ENCODE results near the gene CTNNA2. TPM values are rescaled to one million over a fixed set of nuclear protein-coding genes. Genes with fewer than 3 reads are reported as not detected.

CTNNA2 gene
- total and polyA plus RNA-seq, 7 experiments from 2014 or later: not detected

DNA sequence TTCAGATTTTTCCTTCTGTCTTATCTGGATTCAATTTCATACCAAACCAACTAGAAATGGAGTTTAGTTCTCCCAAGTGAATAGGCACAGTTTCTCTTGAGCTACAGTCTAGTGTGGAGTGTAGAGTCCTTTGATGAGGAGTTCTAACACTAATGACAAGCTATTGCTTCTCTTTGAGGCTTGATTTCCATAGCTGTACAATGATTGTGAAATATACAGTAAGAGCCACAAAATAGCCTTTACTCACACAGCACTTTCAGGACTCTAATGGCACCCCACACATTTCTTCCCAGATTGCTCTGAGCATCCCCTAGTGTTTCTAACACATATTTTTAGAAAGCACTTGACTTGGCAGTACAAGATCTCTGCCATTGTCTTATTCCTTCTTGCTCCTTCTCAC is 638.4 kb downstream of the CTNNA2 start:
- ChIA-PET CTCF (no interaction called here), POLR2A (no interaction called here)
- intact Hi-C loops (cut with micrococcal nuclease): no loop called here
- H3K36me3 Mint-ChIP-seq: no peaks in the 10 kb centered on the region
- no peaks in the 10 kb centered on the region for H3K4me1 ChIP-seq (ENCODE audit: control insufficient read depth in 2 of 2, insufficient read depth in 2 of 2, low read length in 2 of 2)
- no peak for DNase-seq
- no peaks in the 10 kb centered on the region for H3K9me3 ChIP-seq (ENCODE audit: control insufficient read depth in 2 of 3, low read length in 3 of 3)
- no peaks in the 10 kb centered on the region for H3K36me3 ChIP-seq (ENCODE audit: control insufficient read depth in 2 of 3, insufficient read depth in 3 of 3, low read length in 3 of 3)
- H3K27me3 Mint-ChIP-seq: peaks cover 0 to 5% (median 0%) of the 10 kb centered on the region in 5 donors
- H3K27ac ChIP-seq (ENCODE audit: low read depth, low read length): no peak overlapping the region
- no peak overlapping the region for H3K4me3 ChIP-seq (ENCODE audit: low read length)
- H3K4me3 Mint-ChIP-seq: no peak overlapping the region
- H3K9me3 Mint-ChIP-seq: peaks cover 0 to 19% (median 4%) of the 10 kb centered on the region in 11 donors
- no peak for ATAC-seq
- H3K4me1 Mint-ChIP-seq: peaks cover 0 to 2% (median 0%) of the 10 kb centered on the region in 7 donors
- no peaks in the 10 kb centered on the region for H3K27me3 ChIP-seq (ENCODE audit: control insufficient read depth in 2 of 2, insufficient read depth in 2 of 2, low read length in 2 of 2)
- H3K27ac Mint-ChIP-seq: no peak overlapping the region

DNA sequence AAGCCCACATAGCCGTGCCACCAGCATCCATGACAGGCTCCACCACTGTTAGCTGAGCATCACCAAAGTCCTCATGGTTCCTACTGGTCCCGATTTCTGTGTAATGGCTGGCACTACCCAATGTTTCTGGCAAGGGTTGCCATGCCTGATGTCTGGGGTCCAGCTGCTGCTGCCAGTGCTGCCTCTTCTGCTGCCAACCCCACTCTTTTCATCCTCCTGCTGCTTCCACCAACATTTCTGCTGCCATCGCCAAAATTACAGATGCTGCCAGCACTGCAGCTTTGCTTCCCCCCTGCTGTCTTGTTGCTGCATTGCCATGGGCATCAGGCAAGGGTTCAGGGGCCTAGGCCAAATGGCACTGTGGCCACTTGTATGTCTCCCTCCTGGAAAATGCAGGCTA is 638.8 kb downstream of the CTNNA2 start:
- no peaks in the 10 kb centered on the region for H3K4me1 ChIP-seq (ENCODE audit: control insufficient read depth in 2 of 2, insufficient read depth in 2 of 2, low read length in 2 of 2)
- intact Hi-C loops (cut with micrococcal nuclease): no loop called here
- CTCF ChIA-PET: no interaction called here

DNA sequence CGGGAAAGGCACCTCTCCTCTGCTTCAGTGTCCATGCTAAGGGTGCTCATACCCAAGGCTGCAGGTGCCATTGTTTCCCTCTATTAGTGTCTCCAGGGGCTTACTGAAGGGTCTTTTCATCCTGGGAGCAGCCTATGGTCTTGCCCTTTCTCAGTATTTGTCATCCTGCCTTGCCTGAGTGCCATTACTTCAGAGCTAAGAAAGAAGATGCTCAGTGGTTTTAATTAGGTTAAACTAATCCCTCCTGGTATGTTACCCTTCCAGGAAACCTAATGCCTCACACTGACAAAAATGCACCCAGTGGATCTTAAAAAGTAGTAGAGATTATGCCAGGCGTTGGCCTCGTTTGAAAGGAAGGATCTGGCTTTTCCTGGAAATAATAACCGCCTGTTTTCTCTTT is 640.3 kb downstream of the CTNNA2 start:
- CTCF ChIA-PET: no interaction called here
- Mint-ChIP-seq H3K4me1 (peaks cover 0 to 2% (median 0%) of the 10 kb centered on the region in 7 donors), H3K27ac (no peak overlapping the region), H3K36me3 (no peaks in the 10 kb centered on the region), H3K4me3 (no peak overlapping the region), H3K27me3 (peaks cover 0 to 5% (median 0%) of the 10 kb centered on the region in 5 donors), H3K9me3 (peaks cover 0 to 22% (median 4%) of the 10 kb centered on the region in 11 donors)
- POLR2A ChIA-PET: no interaction called here
- H3K4me3 ChIP-seq (ENCODE audit: low read length): no peak overlapping the region
- no peaks in the 10 kb centered on the region for H3K9me3 ChIP-seq (ENCODE audit: control insufficient read depth in 2 of 3, low read length in 3 of 3)
- no peaks in the 10 kb centered on the region for H3K36me3 ChIP-seq (ENCODE audit: control insufficient read depth in 2 of 3, insufficient read depth in 3 of 3, low read length in 3 of 3)
- DNase-seq (no peak), ATAC-seq (no peak)
- H3K27me3 ChIP-seq (ENCODE audit: control insufficient read depth in 2 of 2, insufficient read depth in 2 of 2, low read length in 2 of 2): no peaks in the 10 kb centered on the region
- H3K27ac ChIP-seq (ENCODE audit: low read depth, low read length): no peak overlapping the region
- no peaks in the 10 kb centered on the region for H3K4me1 ChIP-seq (ENCODE audit: control insufficient read depth in 2 of 2, insufficient read depth in 2 of 2, low read length in 2 of 2)
- intact Hi-C loops (cut with micrococcal nuclease): no loop called here

More for the DNA sequence above, 638.8 kb downstream of the CTNNA2 start:
- no peaks in the 10 kb centered on the region for H3K9me3 ChIP-seq (ENCODE audit: control insufficient read depth in 2 of 3, low read length in 3 of 3)
- no peak overlapping the region for H3K4me3 Mint-ChIP-seq
- DNase-seq (no peak), ATAC-seq (no peak)
- H3K27ac Mint-ChIP-seq: no peak overlapping the region
- H3K27me3 Mint-ChIP-seq: peaks cover 0 to 5% (median 0%) of the 10 kb centered on the region in 5 donors
- H3K36me3 ChIP-seq (ENCODE audit: control insufficient read depth in 2 of 3, insufficient read depth in 3 of 3, low read length in 3 of 3): no peaks in the 10 kb centered on the region
- no peaks in the 10 kb centered on the region for H3K36me3 Mint-ChIP-seq
- H3K27me3 ChIP-seq (ENCODE audit: control insufficient read depth in 2 of 2, insufficient read depth in 2 of 2, low read length in 2 of 2): no peaks in the 10 kb centered on the region
- peaks cover 0 to 2% (median 0%) of the 10 kb centered on the region in 7 donors for H3K4me1 Mint-ChIP-seq
- H3K27ac ChIP-seq (ENCODE audit: low read depth, low read length): no peak overlapping the region
- no peak overlapping the region for H3K4me3 ChIP-seq (ENCODE audit: low read length)
- POLR2A ChIA-PET: no interaction called here
- H3K9me3 Mint-ChIP-seq: peaks cover 0 to 19% (median 2%) of the 10 kb centered on the region in 11 donors

DNA sequence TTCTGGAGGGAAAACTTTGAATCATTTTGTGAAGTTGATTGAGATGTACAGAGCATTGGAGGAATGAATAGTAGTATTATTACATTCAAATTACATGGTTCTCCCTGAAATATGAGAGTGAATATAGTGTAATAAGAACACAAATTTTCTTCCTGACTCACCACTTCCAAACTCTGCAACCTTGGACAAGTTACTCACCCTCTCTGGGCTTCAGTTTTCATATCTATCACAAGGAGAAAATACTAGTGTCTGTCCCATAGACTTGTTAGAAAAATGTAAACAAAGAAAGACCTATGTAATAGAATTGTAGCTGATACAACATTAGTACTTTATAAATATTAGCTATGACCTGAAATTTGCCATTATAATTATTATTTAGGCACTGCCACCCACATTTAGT is 640.9 kb downstream of the CTNNA2 start:
- no peak overlapping the region for H3K27ac ChIP-seq (ENCODE audit: low read depth, low read length)
- H3K9me3 ChIP-seq (ENCODE audit: control insufficient read depth in 2 of 3, low read length in 3 of 3): no peaks in the 10 kb centered on the region
- Mint-ChIP-seq H3K4me3 (no peak overlapping the region), H3K4me1 (peaks cover 0 to 2% (median 0%) of the 10 kb centered on the region in 7 donors), H3K27me3 (peaks cover 0 to 5% (median 0%) of the 10 kb centered on the region in 5 donors), H3K9me3 (peaks cover 0 to 22% (median 4%) of the 10 kb centered on the region in 11 donors), H3K27ac (no peak overlapping the region), H3K36me3 (no peaks in the 10 kb centered on the region)
- no peak for ATAC-seq
- intact Hi-C loops (cut with micrococcal nuclease): no loop called here
- no peaks in the 10 kb centered on the region for H3K4me1 ChIP-seq (ENCODE audit: control insufficient read depth in 2 of 2, insufficient read depth in 2 of 2, low read length in 2 of 2)
- CTCF ChIA-PET: no interaction called here
- H3K4me3 ChIP-seq (ENCODE audit: low read length): no peak overlapping the region
- POLR2A ChIA-PET: no interaction called here
- no peaks in the 10 kb centered on the region for H3K27me3 ChIP-seq (ENCODE audit: control insufficient read depth in 2 of 2, insufficient read depth in 2 of 2, low read length in 2 of 2)
- H3K36me3 ChIP-seq (ENCODE audit: control insufficient read depth in 2 of 3, insufficient read depth in 3 of 3, low read length in 3 of 3): no peaks in the 10 kb centered on the region
- DNase-seq: no peak

DNA sequence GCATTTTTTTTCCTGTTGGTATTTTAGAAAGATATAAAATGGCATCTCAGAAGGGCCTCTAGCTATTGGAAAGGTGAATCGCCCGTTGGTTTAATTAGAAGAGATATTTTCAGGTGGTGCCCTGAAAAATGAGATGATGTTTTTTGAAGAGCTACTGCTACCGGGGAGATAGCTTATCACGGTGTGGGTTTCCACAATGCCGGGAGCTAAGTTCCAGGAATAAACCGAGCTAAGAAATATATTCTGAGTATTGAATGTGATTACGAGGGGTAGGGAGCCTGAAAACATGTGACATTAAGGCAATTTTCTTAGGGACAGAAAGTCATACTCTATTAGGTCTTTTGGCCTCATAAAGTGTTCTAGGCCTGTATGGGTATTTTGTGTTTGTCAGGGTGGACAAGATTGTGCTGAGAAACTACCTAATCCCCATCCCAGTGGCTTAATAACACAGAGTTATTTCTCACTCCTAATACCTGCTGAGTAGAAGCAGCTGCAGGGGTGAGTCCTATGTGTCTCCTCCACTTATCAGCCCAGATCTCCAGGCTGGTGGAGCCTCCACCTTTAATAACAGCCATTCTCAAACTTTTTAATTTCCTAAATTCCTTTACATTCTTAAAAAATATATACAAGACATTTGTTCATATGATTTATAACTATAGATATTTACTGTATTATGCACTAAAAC is 641.5 kb downstream of the CTNNA2 start:
- Mint-ChIP-seq H3K36me3 (no peaks in the 10 kb centered on the region), H3K9me3 (peaks cover 0 to 20% (median 4%) of the 10 kb centered on the region in 11 donors), H3K27ac (no peak overlapping the region), H3K4me1 (peaks cover 0 to 2% (median 0%) of the 10 kb centered on the region in 7 donors), H3K27me3 (peaks cover 0 to 5% (median 0%) of the 10 kb centered on the region in 5 donors), H3K4me3 (no peak overlapping the region)
- DNase-seq: no peak
- POLR2A ChIA-PET: no interaction called here
- Histone ChIP-seq H3K9me3 (ENCODE audit: control insufficient read depth in 2 of 3, low read length in 3 of 3) (no peaks in the 10 kb centered on the region), H3K36me3 (ENCODE audit: control insufficient read depth in 2 of 3, insufficient read depth in 3 of 3, low read length in 3 of 3) (no peaks in the 10 kb centered on the region), H3K4me1 (ENCODE audit: control insufficient read depth in 2 of 2, insufficient read depth in 2 of 2, low read length in 2 of 2) (no peaks in the 10 kb centered on the region), H3K27ac (ENCODE audit: low read depth, low read length) (no peak overlapping the region), H3K27me3 (ENCODE audit: control insufficient read depth in 2 of 2, insufficient read depth in 2 of 2, low read length in 2 of 2) (no peaks in the 10 kb centered on the region), H3K4me3 (ENCODE audit: low read length) (no peak overlapping the region)
- ATAC-seq: no peak
- intact Hi-C loops (cut with micrococcal nuclease): no loop called here
- CTCF ChIA-PET: interaction anchor here (0.5 kb wide), 1 partner anchor 81 kb away, joined by 3 read pairs; no protein-coding TSS in a partner anchor

DNA sequence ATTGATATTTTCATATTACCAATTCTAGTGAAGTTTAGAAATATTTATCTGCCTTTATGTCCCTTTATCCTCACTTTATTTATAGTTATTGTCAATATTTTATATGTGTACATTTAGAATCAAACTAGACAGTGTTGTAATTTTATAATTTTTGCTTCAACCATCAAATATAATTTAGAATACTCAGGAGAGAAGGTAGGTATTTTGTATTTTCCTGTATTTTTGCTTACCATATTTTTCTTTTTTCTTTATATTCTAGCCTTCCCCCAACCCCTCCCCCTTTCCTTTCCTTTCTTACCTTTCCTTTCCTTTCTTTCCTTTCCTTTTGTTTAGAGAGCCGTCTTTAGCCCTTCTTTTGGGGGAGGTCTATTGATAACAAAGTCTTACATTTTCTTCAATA is 651.5 kb downstream of the CTNNA2 start:
- Mint-ChIP-seq H3K27ac (no peak overlapping the region), H3K27me3 (no peaks in the 10 kb centered on the region), H3K4me3 (no peak overlapping the region), H3K36me3 (no peaks in the 10 kb centered on the region), H3K4me1 (no peaks in the 10 kb centered on the region), H3K9me3 (peaks cover 0 to 17% (median 5%) of the 10 kb centered on the region in 11 donors)
- no peaks in the 10 kb centered on the region for H3K9me3 ChIP-seq (ENCODE audit: control insufficient read depth in 2 of 3, low read length in 3 of 3)
- H3K36me3 ChIP-seq (ENCODE audit: control insufficient read depth in 2 of 3, insufficient read depth in 3 of 3, low read length in 3 of 3): no peaks in the 10 kb centered on the region
- POLR2A ChIA-PET: no interaction called here
- DNase-seq (no peak), ATAC-seq (no peak)
- H3K27me3 ChIP-seq (ENCODE audit: control insufficient read depth in 2 of 2, insufficient read depth in 2 of 2, low read length in 2 of 2): no peaks in the 10 kb centered on the region
- no peaks in the 10 kb centered on the region for H3K4me1 ChIP-seq (ENCODE audit: control insufficient read depth in 2 of 2, insufficient read depth in 2 of 2, low read length in 2 of 2)
- intact Hi-C loops (cut with micrococcal nuclease): no loop called here
- CTCF ChIA-PET: no interaction called here
- no peak overlapping the region for H3K27ac ChIP-seq (ENCODE audit: low read depth, low read length)
- no peak overlapping the region for H3K4me3 ChIP-seq (ENCODE audit: low read length)

DNA sequence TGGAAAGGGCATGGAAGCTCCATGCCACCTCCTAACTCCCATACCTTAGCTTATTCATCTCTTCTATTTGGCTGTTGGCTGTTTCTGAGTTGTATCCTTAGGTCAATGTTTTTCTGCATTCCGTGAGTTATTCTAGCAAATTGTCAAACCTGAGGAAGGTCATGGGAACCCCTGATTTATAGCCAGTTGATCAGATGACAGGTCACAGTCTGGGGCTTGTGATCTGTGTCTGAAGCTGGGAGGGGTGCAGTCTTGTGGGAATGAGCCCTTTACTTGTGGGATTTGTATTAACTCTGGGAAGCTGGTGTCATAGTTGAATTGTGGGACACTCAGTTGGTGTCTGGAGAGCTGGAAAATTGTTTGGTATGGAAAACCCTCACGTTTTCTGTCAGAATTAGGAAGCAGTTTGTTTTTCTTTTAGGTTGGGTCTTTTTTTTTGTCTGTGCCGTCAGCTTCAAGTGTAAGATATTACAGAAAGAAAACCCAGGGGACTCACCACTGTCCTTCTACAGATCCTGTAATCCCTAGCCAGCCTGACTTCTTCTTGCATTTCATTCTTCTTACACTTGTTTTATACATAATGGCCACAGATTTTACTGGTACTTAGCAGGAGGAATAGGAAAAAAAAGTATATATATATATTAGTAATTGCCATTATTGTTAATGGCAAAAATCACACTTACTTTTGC is 653.8 kb downstream of the CTNNA2 start:
- no peak for ATAC-seq
- no peaks in the 10 kb centered on the region for H3K36me3 Mint-ChIP-seq
- Histone ChIP-seq H3K4me3 (ENCODE audit: low read length) (no peak overlapping the region), H3K9me3 (ENCODE audit: control insufficient read depth in 2 of 3, low read length in 3 of 3) (no peaks in the 10 kb centered on the region), H3K36me3 (ENCODE audit: control insufficient read depth in 2 of 3, insufficient read depth in 3 of 3, low read length in 3 of 3) (no peaks in the 10 kb centered on the region), H3K4me1 (ENCODE audit: control insufficient read depth in 2 of 2, insufficient read depth in 2 of 2, low read length in 2 of 2) (no peaks in the 10 kb centered on the region), H3K27ac (ENCODE audit: low read depth, low read length) (no peak overlapping the region), H3K27me3 (ENCODE audit: control insufficient read depth in 2 of 2, insufficient read depth in 2 of 2, low read length in 2 of 2) (no peaks in the 10 kb centered on the region)
- no peak overlapping the region for H3K27ac Mint-ChIP-seq
- DNase-seq: no peak
- intact Hi-C loops (cut with micrococcal nuclease): no loop called here
- ChIA-PET POLR2A (no interaction called here), CTCF (no interaction called here)
- H3K9me3 Mint-ChIP-seq: peaks cover 0 to 10% (median 5%) of the 10 kb centered on the region in 11 donors
- H3K4me3 Mint-ChIP-seq: no peak overlapping the region
- H3K27me3 Mint-ChIP-seq: no peaks in the 10 kb centered on the region
- no peaks in the 10 kb centered on the region for H3K4me1 Mint-ChIP-seq
